GM23338 (cell line): ENCODE results near the gene SEC22A. TPM values are rescaled to one million over a fixed set of nuclear protein-coding genes. Genes with fewer than 3 reads are reported as not detected.

Experiments
- ATAC-seq: fragments of 200-7000 bp; cut with Tn5 transposase; 3 replicates; pipeline ENCODE4 v1.9.1; 2020
- DNase-seq: peaks from one replicate; pipeline ENCODE4 v3.0.0-alpha.2; 2015; ENCODE audit warnings: low spot score
- H2AFZ ChIP-seq: fragments of 200-600 bp; sonication (generic); 2 replicates; pipeline ENCODE4 v1.8.0; 2016; ENCODE audit warnings: antibody characterized with exemption, mild to moderate bottlenecking, moderate library complexity
- H3F3A ChIP-seq: fragments of 200-600 bp; sonication (generic); replicated peaks from 2 replicates; pipeline ENCODE4 v1.8.0; 2017; ENCODE audit warnings: antibody characterized with exemption, mixed run types, low read depth
- H3K27ac ChIP-seq: fragments of 200-600 bp; sonication (generic); 2 replicates; pipeline ENCODE4 v1.6.1; 2016; ENCODE audit warnings: low read depth
- H3K27me3 ChIP-seq: fragments of 200-600 bp; sonication (generic); 2 replicates; pipeline ENCODE4 v1.8.0; 2016; ENCODE audit warnings: mild to moderate bottlenecking, mixed run types, moderate library complexity; ENCODE audit not compliant: insufficient read depth
- H3K36me3 ChIP-seq: fragments of 200-600 bp; sonication (generic); 2 replicates; pipeline ENCODE4 v1.8.0; 2016; ENCODE audit warnings: mild to moderate bottlenecking; ENCODE audit not compliant: insufficient read depth
- H3K4me1 ChIP-seq: fragments of 200-600 bp; sonication (generic); 2 replicates; pipeline ENCODE4 v1.8.0; 2016; ENCODE audit warnings: mild to moderate bottlenecking, moderate library complexity; ENCODE audit not compliant: insufficient read depth
- H3K4me2 ChIP-seq: fragments of 200-600 bp; sonication (generic); 2 replicates; pipeline ENCODE4 v1.7.1; 2017; ENCODE audit warnings: mixed run types
- H3K4me3 ChIP-seq: fragments of 200-600 bp; sonication (generic); 2 replicates; pipeline ENCODE4 v1.6.1; 2016; ENCODE audit warnings: mixed run types
- H3K79me2 ChIP-seq: fragments of 200-600 bp; sonication (generic); replicated peaks from 2 replicates; pipeline ENCODE4 v1.8.0; 2017; ENCODE audit warnings: mild to moderate bottlenecking; ENCODE audit not compliant: insufficient read depth
- H3K9me2 ChIP-seq: fragments of 200-600 bp; sonication (generic); 2 replicates; pipeline ENCODE4 v1.8.0; 2017; ENCODE audit not compliant: insufficient read depth
- H4K20me1 ChIP-seq: fragments of 200-600 bp; sonication (generic); replicated peaks from 2 replicates; pipeline ENCODE4 v1.8.0; 2017; ENCODE audit warnings: mild to moderate bottlenecking; ENCODE audit not compliant: insufficient read depth
- H3K27ac Mint-ChIP-seq: 2 replicates; pipeline ENCODE4 v1.8.0; 2020; ENCODE audit warnings: inconsistent platforms, mild to moderate bottlenecking, moderate library complexity, mixed read lengths
- H3K27me3 Mint-ChIP-seq: 3 replicates; pipeline ENCODE4 v1.8.0; 2022; ENCODE audit warnings: low read depth, mild to moderate bottlenecking, moderate library complexity, mixed read lengths, inconsistent platforms; ENCODE audit not compliant: insufficient read depth, poor library complexity
- H3K36me3 Mint-ChIP-seq: 3 replicates; pipeline ENCODE4 v1.8.0; 2021; ENCODE audit warnings: low read depth, mild to moderate bottlenecking, inconsistent platforms, moderate library complexity, mixed read lengths
- H3K4me1 Mint-ChIP-seq: 3 replicates; pipeline ENCODE4 v1.8.0; 2020; ENCODE audit warnings: mild to moderate bottlenecking, inconsistent platforms, mixed read lengths
- H3K4me3 Mint-ChIP-seq: 3 replicates; pipeline ENCODE4 v1.8.0; 2021; ENCODE audit warnings: moderate library complexity, mild to moderate bottlenecking, inconsistent platforms, mixed read lengths
- H3K9me3 Mint-ChIP-seq: 3 replicates; pipeline ENCODE4 v1.8.0; 2020; ENCODE audit warnings: moderate library complexity, mild to moderate bottlenecking, inconsistent platforms, mixed read lengths
- CREB1 ChIP-seq: fragments of 250-450 bp; sonication (Bioruptor Pico); IDR thresholded peaks from 2 replicates; pipeline ENCODE4 v1.5.0; 2020; ENCODE audit warnings: low read depth, mild to moderate bottlenecking, moderate library complexity
- CTCF ChIP-seq, 2 experiments: fragments of 200-600 bp in 1 of 2; sonication (generic) in 1 of 2; conservative IDR thresholded peaks; 2 replicates each; pipeline versions ENCODE4 v1.5.1 to v1.6.1; 2016 to 2017; ENCODE audit warnings: antibody characterized with exemption in 2 of 2, low read depth in 2 of 2, mild to moderate bottlenecking in 2 of 2, moderate library complexity in 1 of 2
- ETS1 ChIP-seq: IDR thresholded peaks from 2 replicates; pipeline ENCODE4 v1.6.1; 2016; ENCODE audit warnings: antibody characterized with exemption
- EZH2 ChIP-seq: fragments of 200-600 bp; sonication (generic); IDR thresholded peaks from one replicate; pipeline ENCODE4 v1.8.0; 2017; ENCODE audit warnings: antibody characterized with exemption, mild to moderate bottlenecking, low read depth; ENCODE audit not compliant: unreplicated experiment
- EZH2phosphoT487 ChIP-seq: fragments of 200-600 bp; sonication (generic); IDR thresholded peaks from one replicate; pipeline ENCODE4 v1.8.1; 2018; ENCODE audit warnings: antibody characterized with exemption; ENCODE audit not compliant: unreplicated experiment
- JUNB ChIP-seq: IDR thresholded peaks from one replicate; pipeline ENCODE4 v1.6.1; 2016; ENCODE audit warnings: antibody characterized with exemption; ENCODE audit not compliant: unreplicated experiment
- NANOG ChIP-seq: IDR thresholded peaks from 2 replicates; pipeline ENCODE4 v1.6.1; 2016; ENCODE audit warnings: antibody characterized with exemption, borderline replicate concordance
- POLR2AphosphoS5 ChIP-seq: IDR thresholded peaks from 2 replicates; pipeline ENCODE4 v1.6.1; 2016; ENCODE audit warnings: antibody characterized with exemption, low read depth
- REST ChIP-seq: IDR thresholded peaks from one replicate; pipeline ENCODE4 v1.6.1; 2018; ENCODE audit warnings: antibody characterized with exemption; ENCODE audit not compliant: unreplicated experiment
- STAT1 ChIP-seq: IDR thresholded peaks from one replicate; pipeline ENCODE4 v1.6.1; 2016; ENCODE audit warnings: antibody characterized with exemption; ENCODE audit not compliant: unreplicated experiment
- ZNF114 ChIP-seq: fragments of 250-450 bp; sonication (Bioruptor Pico); IDR thresholded peaks from 2 replicates; pipeline ENCODE4 v1.5.0; 2020; ENCODE audit warnings: mild to moderate bottlenecking, moderate library complexity
- ZNF331 ChIP-seq: fragments of 250-450 bp; sonication (Bioruptor Pico); IDR thresholded peaks from 2 replicates; pipeline ENCODE4 v1.5.0; 2020; ENCODE audit warnings: low read depth, mild to moderate bottlenecking, moderate library complexity
- ZNF462 ChIP-seq: fragments of 250-450 bp; sonication (Bioruptor Pico); IDR thresholded peaks from 2 replicates; pipeline ENCODE4 v1.5.0; 2020; ENCODE audit warnings: mild to moderate bottlenecking, moderate library complexity
- polyA plus RNA-seq: library from polyadenylated mRNA; unstranded; fragments of >200 nt; fragmentation: Nextera tagmentation; extraction: Ambion mirVana; gene quantifications from 2 replicates; pipeline ENCODE4 v1.2.1, GENCODE V29; 2016
- total RNA-seq: library from RNA; depleted of rRNA; stranded (reverse); fragments of >200 nt; shearing (Covaris generic); gene quantifications from 2 replicates; pipeline ENCODE4 v1.2.3, GENCODE V29; 2014

Gene SEC22A
- total and polyA plus RNA-seq, 2 experiments from 2014 or later, result 11.2 to 24.1 TPM

GRCh38 chr3:123302961-123303360, 101.2 kb downstream of the SEC22A start:
- TF ChIP-seq CREB1 (CRISPR knock-in tag) (no peak), CTCF (conservative IDR thresholded peaks at IDR 0.05; ENCODE audit: low read depth in 2 of 2) (no peak), REST (no peak), JUNB (no peak), NANOG (no peak), ZNF331 (CRISPR knock-in tag) (no peak), POLR2AphosphoS5 (no peak), ZNF462 (CRISPR knock-in tag) (no peak), ZNF114 (no peak), ETS1 (no peak), STAT1 (no peak), EZH2phosphoT487 (no peak), EZH2 (no peak)
- Mint-ChIP-seq H3K4me3 (no peak overlapping the region), H3K27ac (no peak overlapping the region)

More at GRCh38 chr3:123302961-123303360, 101.2 kb downstream of the SEC22A start:
- Histone ChIP-seq H3K79me2 (no peaks in the 10 kb centered on the region; the same call in 1 of the 2 replicates), H2AFZ (no peak overlapping the region), H3K4me1 (no peaks in the 10 kb centered on the region), H3K36me3 (no peaks in the 10 kb centered on the region), H3K4me3 (no peak overlapping the region), H3K9me2 (no peaks in the 10 kb centered on the region), H4K20me1 (no peaks in the 10 kb centered on the region; the same call in 1 of the 2 replicates), H3F3A (no peaks in the 10 kb centered on the region), H3K27ac (no peak overlapping the region), H3K4me2 (no peak overlapping the region), H3K27me3 (no peaks in the 10 kb centered on the region)
- Mint-ChIP-seq H3K4me1 (peaks cover 8% of the 10 kb centered on the region; the same call in 2 of the 3 replicates), H3K27me3 (peaks cover 5% of the 10 kb centered on the region), H3K9me3 (no peaks in the 10 kb centered on the region), H3K36me3 (peaks cover 53% of the 10 kb centered on the region)
- no peak for DNase-seq
- ATAC-seq, result no peak
